ENCODE measurements around the gene MUC4.
"Not testable (repeated sequence)": the region's sequence is repeated elsewhere in the genome, so short reads cannot be mapped to it uniquely, and the experiment has no call there.

Gene MUC4

DNA sequence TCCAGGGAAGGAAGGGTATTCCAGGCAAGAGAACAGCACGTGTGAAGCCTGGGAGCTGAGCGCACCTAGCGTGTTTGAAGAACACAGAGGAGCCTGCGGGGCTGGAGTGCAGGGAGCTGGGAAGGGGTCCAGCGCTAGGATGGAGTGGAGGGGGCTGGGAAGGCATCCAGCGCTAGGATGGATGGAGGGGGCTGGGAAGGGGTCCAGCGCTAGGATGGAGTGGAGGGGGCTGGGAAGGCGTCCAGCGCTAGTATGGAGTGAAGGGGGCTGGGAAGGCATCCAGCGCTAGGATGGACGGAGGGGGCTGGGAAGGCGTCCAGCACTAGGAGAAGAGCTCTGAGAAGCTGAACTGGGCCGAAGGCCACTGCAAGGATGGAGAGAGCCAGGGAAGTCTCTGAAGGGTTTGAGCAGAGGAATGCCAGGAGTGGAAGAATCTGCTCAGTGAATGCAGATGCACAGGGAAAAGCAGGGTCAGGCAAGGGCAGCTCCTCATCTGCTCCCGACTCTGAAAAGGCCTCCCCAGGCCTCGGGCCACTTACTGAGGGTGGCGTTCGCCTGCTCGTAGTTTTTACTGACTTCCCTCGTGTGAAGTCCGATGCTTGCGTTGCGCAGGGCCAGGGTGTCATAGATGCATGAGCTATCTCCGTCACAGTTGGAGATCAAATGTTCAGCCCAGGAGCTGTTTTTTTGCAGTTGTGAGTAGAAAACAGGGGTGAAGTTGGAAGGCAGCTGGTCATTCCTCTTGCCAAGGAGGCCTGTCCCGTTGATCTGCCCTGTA lies 51.2 kb downstream of the MUC4 start:
- no peak for DNase-seq

- DNase-seq = no peak
Measured at GRCh38 chr3:195758721-195759353, 52.9 kb downstream of the MUC4 start.

- no peak for DNase-seq
Measured at GRCh38 chr3:195757827-195758226, 53.9 kb downstream of the MUC4 start.

DNA sequence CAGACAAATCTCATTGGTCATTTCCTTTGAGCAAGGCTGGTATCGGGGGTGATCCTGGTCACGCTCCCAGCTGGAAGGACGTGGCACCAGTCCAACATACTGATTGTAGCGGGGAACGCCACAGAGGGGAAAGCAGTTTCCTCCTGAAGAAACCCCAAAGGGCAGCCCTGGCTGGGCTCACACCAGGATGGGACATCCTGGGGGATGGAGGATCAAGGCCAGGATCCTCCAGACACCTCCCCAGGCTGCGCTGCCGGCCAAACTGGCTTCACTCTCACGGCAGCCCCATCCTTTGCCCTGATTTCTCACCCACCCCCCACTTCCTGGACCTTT lies 54.3 kb downstream of the MUC4 start:
- DNase-seq = no peak

DNA sequence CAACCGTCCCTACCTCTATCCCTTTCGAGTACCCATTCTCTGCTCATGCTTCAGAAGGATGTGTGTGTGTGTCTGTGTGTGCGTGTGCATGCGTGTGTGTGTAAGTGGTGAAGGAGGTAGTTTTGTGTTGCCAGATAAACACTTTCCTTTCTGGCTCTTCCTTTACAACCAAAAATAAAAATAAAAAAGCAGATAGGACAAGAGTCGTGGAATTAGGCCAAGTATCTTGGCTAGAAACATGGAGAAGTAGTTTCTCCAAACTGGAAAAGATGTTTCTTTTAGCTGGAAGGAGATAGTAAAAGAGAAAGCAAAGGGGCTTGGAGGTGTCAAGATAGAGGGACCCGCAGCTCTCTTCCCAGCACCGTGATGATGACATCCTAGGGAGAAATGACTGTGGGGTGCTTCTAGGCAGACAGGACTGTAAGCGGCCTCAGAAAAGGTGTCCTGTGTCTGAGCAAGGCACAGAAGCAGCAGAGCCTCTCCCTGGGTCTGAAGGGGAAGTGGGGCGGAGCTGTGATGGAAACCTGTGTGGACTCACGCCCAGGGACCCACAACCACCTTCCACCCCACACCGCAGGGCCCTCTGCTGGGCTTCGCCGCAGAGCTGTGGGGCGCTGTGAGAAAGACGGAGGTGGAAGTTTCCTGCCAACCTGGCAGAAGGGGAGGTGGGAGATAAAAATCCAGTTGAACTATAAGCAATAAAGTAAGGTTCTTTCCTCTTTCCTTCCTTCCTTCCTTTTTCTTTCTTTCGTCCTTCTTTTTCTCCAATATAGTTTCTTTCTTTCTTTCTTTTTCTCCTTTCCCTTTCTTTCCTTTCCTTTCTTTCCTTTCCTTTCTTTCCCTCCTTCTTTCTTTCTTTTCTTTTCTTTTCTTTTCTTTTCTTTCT lies 55.7 kb downstream of the MUC4 start:
- no peak for DNase-seq

DNA sequence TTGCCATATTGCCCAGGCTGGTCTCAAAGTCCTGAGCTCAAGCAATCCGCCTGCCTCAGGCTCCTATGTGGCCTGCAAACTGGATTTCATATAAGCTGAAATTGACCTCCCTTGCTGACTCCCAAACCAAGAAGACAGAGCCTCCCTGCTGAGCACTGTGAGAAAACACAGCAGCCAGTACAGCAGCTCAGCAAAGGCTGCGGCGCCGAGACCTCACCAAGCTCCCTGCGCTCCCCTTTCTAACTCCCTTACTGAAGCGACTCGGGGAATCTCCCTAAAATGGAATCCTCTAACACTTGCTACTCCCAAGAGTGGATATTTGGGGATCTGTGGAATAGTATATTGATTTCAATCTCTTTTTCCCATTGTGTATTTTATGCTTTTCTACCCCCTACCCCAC lies 56.3 kb downstream of the MUC4 start:
- no peak for DNase-seq

DNA sequence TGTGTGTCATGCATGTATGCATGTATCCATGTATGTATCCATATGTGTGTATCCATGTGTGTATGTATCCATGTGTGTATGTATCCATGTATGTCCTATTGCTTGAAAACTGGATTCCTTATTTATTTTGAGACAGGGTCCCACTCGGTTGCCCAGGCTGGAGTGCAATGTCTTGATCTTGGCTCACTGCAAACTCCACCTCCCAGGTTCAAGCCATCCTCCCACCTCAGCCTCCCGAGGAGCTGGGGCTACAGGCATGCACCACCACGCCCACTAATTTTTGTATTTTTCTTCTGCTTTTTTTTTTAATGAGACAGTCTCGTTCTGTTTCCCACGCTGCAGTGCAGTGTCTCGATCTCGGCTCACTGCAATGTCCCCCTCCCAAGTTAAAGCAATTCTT lies 56.8 kb downstream of the MUC4 start:
- no peak for DNase-seq

GRCh38 chr3:195754141-195754540 lies 57.6 kb downstream of the MUC4 start:
- no peak for DNase-seq

DNA sequence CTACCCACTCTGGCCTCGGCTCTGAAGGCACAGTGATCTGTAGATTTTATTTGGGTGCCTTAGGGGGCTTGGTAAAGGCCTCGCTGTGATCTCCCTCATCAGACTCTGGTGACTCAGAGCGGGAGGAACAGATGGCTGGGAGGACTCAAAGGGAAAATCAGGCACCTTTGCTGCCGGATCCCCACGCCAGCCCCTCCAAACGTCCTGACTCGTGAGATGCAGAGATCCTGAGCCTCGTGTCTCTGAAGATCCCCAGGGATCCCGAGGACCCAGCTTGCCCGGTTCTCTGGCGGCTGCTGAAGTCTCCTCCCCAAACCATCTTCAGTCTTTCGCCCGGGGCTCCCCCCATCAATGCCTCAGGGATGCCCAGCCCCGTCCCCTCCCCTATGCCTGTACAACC lies 58.1 kb downstream of the MUC4 start:
- no peak for DNase-seq

- DNase-seq = no peak
Measured at GRCh38 chr3:195752546-195753331, 59.0 kb downstream of the MUC4 start.

DNA sequence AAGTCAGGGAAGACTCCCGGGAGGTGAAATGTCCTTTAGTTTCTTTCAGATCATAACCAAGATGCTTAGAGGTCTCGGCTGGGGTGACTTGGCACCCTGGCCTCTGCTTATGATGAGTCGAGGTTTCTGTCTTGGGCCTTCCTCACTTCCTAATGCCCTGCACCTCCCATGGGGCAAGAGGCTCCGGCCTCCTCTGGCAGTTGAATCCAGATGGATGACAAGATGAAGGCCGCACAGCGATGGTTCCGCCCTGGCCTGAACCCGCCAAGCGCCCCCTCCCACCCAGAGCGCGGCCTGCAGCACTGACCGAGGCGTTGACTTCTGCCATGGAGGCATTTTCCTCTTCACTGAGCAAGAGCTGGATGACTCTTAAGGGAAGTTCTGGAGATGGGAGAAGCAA lies 59.7 kb downstream of the MUC4 start:
- DNase-seq = no peak

DNA sequence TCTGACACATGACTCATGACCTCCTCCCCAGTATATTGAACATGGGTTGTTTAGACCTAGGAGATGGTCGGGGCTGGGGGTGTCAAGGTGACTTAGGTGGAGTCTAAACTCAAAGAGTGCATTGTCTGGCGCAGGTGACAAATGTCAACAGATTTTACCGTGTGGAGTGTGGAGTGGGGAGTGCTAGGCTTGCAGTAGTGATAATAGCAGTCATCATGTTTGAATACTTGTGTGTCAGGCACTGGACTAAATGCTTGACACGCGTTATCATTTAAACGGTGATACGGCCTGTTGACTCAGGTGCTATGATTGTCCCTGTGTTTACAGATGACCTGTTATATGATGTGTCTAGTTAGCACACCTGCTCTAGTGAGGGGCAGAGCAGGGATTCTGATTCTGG lies 60.2 kb downstream of the MUC4 start:
- DNase-seq = no peak

GRCh38 chr3:195750797-195751520 lies 60.8 kb downstream of the MUC4 start:
- no peak for DNase-seq

- DNase-seq = not testable (repeated sequence)
Measured at GRCh38 chr3:195749101-195749500, 62.6 kb downstream of the MUC4 start.

DNA sequence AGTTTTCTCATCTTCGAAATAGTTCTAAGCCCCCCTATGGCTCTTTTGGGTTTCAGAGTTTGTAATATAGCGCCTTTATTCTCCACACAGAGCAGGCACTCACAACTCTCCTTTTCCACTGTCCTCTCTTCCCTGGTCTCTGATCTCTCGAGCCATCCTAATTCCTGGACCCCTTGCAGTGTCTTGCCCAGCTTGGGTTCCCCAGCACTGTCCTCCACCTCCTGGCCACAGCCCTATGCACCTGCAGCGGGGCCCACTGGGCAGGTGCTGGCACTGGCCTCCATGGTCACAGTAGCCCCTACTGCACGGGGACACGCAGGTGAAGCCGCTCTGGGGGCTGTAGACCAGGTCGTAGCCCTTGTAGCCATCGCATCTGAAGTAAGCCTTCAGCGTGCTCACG lies 63.1 kb downstream of the MUC4 start:
- DNase-seq = no peak

DNA sequence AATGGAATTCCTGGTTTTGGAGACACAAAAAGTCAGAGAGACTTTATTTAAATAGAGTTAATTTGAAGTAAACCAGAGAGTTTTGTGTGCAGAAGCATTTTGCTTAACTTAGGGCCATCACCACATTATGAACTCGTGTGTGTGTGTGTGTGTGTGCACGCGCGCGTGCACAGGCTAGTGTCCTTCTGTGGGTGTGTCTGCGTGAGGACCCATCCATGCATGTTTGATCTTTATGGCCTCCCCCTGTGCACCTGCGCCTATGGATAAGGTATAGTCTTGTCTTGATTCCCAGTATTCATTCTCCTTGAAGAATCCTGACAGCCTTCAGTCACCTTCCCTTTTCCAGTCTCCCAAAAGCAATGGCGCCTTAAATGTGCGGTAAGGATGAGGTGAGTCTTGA lies 65.0 kb downstream of the MUC4 start:
- no peak for DNase-seq

DNA sequence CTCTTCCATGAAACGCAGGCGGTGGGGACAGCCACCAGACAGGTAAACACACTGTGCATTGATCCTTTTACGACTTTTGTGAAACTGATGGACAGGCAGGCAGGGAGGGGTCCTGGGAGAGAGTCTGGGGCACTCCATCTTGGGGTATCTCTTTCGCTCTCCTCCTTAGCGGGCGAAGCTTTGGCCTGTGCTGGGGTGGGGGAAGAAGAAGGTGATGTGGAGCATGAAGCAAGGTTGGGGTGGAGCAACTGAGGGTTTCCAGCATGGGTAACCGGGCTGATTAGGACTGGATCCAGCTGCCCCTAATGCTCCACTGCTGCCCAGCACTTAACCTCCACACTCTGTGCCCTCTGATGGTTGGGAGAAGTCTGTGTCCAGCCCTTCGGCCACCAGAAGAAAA lies 65.4 kb downstream of the MUC4 start:
- DNase-seq = no peak

- no peak for DNase-seq
Measured at GRCh38 chr3:195744437-195744836, 67.3 kb downstream of the MUC4 start.

- DNase-seq = no peak
Measured at GRCh38 chr3:195739561-195740111, 72.1 kb downstream of the MUC4 start.

GRCh38 chr3:195738274-195739044 lies 73.3 kb downstream of the MUC4 start:
- DNase-seq = no peak

DNA sequence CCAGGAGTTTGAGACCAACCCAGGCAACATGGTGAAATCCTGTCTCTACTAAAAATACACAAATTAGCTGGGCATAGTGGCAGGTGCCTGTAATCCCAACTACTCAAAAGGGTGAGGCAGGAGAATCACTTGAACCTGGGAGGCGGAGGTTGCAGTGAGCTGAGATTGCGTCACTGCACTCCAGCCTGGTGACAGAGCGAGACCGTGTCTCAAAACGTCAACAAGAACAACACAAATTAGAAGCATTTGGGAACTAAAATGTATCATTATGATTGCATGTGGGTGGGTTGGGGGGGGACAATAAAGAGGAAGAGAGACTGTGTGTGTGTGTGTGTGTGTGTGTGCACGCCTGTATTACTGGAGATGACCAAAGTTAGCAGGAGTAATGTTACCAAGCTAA lies 73.9 kb downstream of the MUC4 start:
- not testable (repeated sequence) for DNase-seq
